OCI-LY7 (cell line): Measurements from ENCODE around the gene LPP. TPM values are rescaled to one million over a fixed set of nuclear protein-coding genes. Genes with fewer than 3 reads are reported as not detected.

Source experiments
- BruUV-seq: library from RNA; stranded (reverse); fragments of 400-500 nt; replicated peaks from 2 replicates; lab custom pipeline; 2021; lab: Mats Ljungman, UMichigan
- CTCF ChIA-PET: fragments of 300-600 bp; sonication (Branson Sonifier 250); formaldehyde crosslinking; loops from one replicate; lab custom pipeline; 2022; ENCODE audit warnings: antibody characterized with exemption; ENCODE audit not compliant: unreplicated experiment; lab: Charles Lee
- POLR2A ChIA-PET: fragments of 300-600 bp; sonication (Branson Sonifier 250); formaldehyde crosslinking; loops from one replicate; lab custom pipeline; 2022; ENCODE audit warnings: antibody characterized with exemption; lab: Charles Lee
- DNase-seq: peaks from one replicate; pipeline ENCODE4 v3.0.0-alpha.2; 2015; ENCODE audit warnings: low spot score
- H2AFZ ChIP-seq: fragments of 200-600 bp; sonication (generic), shearing (Covaris generic); 2 replicates; pipeline ENCODE4 v1.6.1; 2014; ENCODE audit warnings: mild to moderate bottlenecking, antibody characterized with exemption, low read length, moderate library complexity
- H3K27ac ChIP-seq: fragments of 200-600 bp; sonication (generic); 2 replicates; pipeline ENCODE4 v1.5.1; 2014; ENCODE audit warnings: mixed run types, low read depth, mild to moderate bottlenecking, moderate library complexity, low read length, inconsistent platforms; ENCODE audit not compliant: poor library complexity, severe bottlenecking
- H3K36me3 ChIP-seq: fragments of 200-600 bp; sonication (generic); 2 replicates; pipeline ENCODE4 v1.6.1; 2014; ENCODE audit warnings: mild to moderate bottlenecking, antibody characterized with exemption, low read length, moderate library complexity, mixed read lengths; ENCODE audit not compliant: insufficient read depth
- H3K4me1 ChIP-seq: fragments of 200-600 bp; sonication (generic); 2 replicates; pipeline ENCODE4 v1.5.1; 2014; ENCODE audit warnings: mild to moderate bottlenecking, low read length; ENCODE audit not compliant: insufficient read depth, poor library complexity, severe bottlenecking
- H3K4me2 ChIP-seq: fragments of 200-600 bp; sonication (generic); 2 replicates; pipeline ENCODE4 v1.6.1; 2014; ENCODE audit warnings: mild to moderate bottlenecking, low read length
- H3K4me3 ChIP-seq: fragments of 200-600 bp; sonication (generic); 2 replicates; pipeline ENCODE4 v1.5.1; 2014; ENCODE audit warnings: mild to moderate bottlenecking, low read depth, low read length; ENCODE audit not compliant: poor library complexity, severe bottlenecking
- H3K79me2 ChIP-seq: fragments of 200-600 bp; sonication (generic); 2 replicates; pipeline ENCODE4 v1.6.1; 2016; ENCODE audit warnings: low read depth, mild to moderate bottlenecking, low read length, moderate library complexity, mixed read lengths; ENCODE audit not compliant: insufficient read depth
- H3K9me2 ChIP-seq: fragments of 200-600 bp; sonication (generic); 2 replicates; pipeline ENCODE4 v1.6.1; 2016; ENCODE audit warnings: mild to moderate bottlenecking, low read length, mixed read lengths; ENCODE audit not compliant: insufficient read depth
- H3K9me3 ChIP-seq: fragments of 200-600 bp; sonication (generic); 2 replicates; pipeline ENCODE4 v1.6.1; 2014; ENCODE audit warnings: mild to moderate bottlenecking, mixed run types, low read length, mixed read lengths
- H4K20me1 ChIP-seq: fragments of 200-600 bp; sonication (generic); 2 replicates; pipeline ENCODE4 v1.6.1; 2014; ENCODE audit warnings: mild to moderate bottlenecking, antibody characterized with exemption, low read length, moderate library complexity, mixed read lengths; ENCODE audit not compliant: insufficient read depth
- CTCF ChIP-seq: fragments of 200-600 bp; sonication (generic); conservative IDR thresholded peaks from 2 replicates; pipeline ENCODE4 v1.5.1; 2014; ENCODE audit warnings: mild to moderate bottlenecking, antibody characterized with exemption, low read length, moderate library complexity, mixed read lengths
- EZH2phosphoT487 ChIP-seq: fragments of 200-600 bp; sonication (generic); IDR thresholded peaks from 2 replicates; pipeline ENCODE4 v1.6.1; 2018; ENCODE audit warnings: low read depth, borderline replicate concordance, mild to moderate bottlenecking, mixed run types, antibody characterized with exemption, low read length, moderate library complexity, mixed read lengths
- intact Hi-C: fragments of 100-400 bp; cut with micrococcal nuclease; formaldehyde crosslinking; loops from one replicate; pipeline ENCODE4 v1.10.0; 2022; ENCODE audit not compliant: unreplicated experiment
- total RNA-seq, 2 experiments: library from RNA; depleted of rRNA in 1 of 2; stranded (reverse); fragments of >200 nt in 1 of 2; shearing (Covaris generic) in 1 of 2; gene quantifications; 2 replicates each; pipeline ENCODE4 v1.2.3, GENCODE V29; 2014 to 2022

The LPP gene
- total RNA-seq, 2 experiments from 2014 or later, result 10.9 to 119 TPM

- H3K27ac ChIP-seq, result no peak overlapping the region
- no peaks in the 10 kb centered on the region for H4K20me1 ChIP-seq
- no TSS peak for BruUV-seq
- no peak overlapping the region for H3K4me2 ChIP-seq
- no peaks in the 10 kb centered on the region for H3K36me3 ChIP-seq
- H3K9me2 ChIP-seq, result no peaks in the 10 kb centered on the region
- H3K4me3 ChIP-seq, result no peak overlapping the region
- no peak overlapping the region for H2AFZ ChIP-seq
- H3K9me3 ChIP-seq, result no peaks in the 10 kb centered on the region
- intact Hi-C loops, result no loop called here
- H3K79me2 ChIP-seq, result no peaks in the 10 kb centered on the region
- DNase-seq, result no peak
- no peaks in the 10 kb centered on the region for H3K4me1 ChIP-seq
- TF ChIP-seq CTCF, result no peak
- TF ChIP-seq EZH2phosphoT487, result no peak
- CTCF ChIA-PET, result no interaction called here
- POLR2A ChIA-PET, result interaction anchor here (1.2 to 2.1 kb wide), 2 partner anchors 16 to 32 kb away, joined by 4 to 5 read pairs; no protein-coding TSS in a partner anchor
These were observed 44.9 kb downstream of the LPP start for GRCh38 chr3:188198760-188199327.

- Histone ChIP-seq H3K9me2 (no peaks in the 10 kb centered on the region), H3K4me3 (no peak overlapping the region), H3K4me1 (no peaks in the 10 kb centered on the region), H4K20me1 (no peaks in the 10 kb centered on the region), H3K79me2 (no peaks in the 10 kb centered on the region), H3K9me3 (no peaks in the 10 kb centered on the region), H3K4me2 (no peak overlapping the region), H3K36me3 (no peaks in the 10 kb centered on the region), H2AFZ (no peak overlapping the region), H3K27ac (no peak overlapping the region)
- TF ChIP-seq EZH2phosphoT487 (no peak), CTCF (no peak)
- CTCF ChIA-PET, result no interaction called here
- intact Hi-C loops, result no loop called here
- POLR2A ChIA-PET, result interaction anchor here (0.7 to 2.1 kb wide), 4 partner anchors 10 to 119 kb away, joined by 3 to 5 read pairs (median 4); no protein-coding TSS in a partner anchor
- DNase-seq, result no peak
- BruUV-seq, result no TSS peak
These were observed 45.4 kb downstream of the LPP start for GRCh38 chr3:188199386-188199785.

- Histone ChIP-seq H3K36me3 (no peaks in the 10 kb centered on the region), H3K9me2 (no peaks in the 10 kb centered on the region), H3K79me2 (no peaks in the 10 kb centered on the region), H3K4me2 (no peak overlapping the region), H4K20me1 (no peaks in the 10 kb centered on the region), H3K4me1 (no peaks in the 10 kb centered on the region), H3K27ac (no peak overlapping the region), H3K9me3 (no peaks in the 10 kb centered on the region), H3K4me3 (no peak overlapping the region), H2AFZ (no peak overlapping the region)
- no peak for DNase-seq
- no TSS peak for BruUV-seq
- POLR2A ChIA-PET, result no interaction called here
- no peak for TF ChIP-seq CTCF
- TF ChIP-seq EZH2phosphoT487, result no peak
- intact Hi-C loops, result no loop called here
- CTCF ChIA-PET, result no interaction called here
These were observed 46.5 kb downstream of the LPP start for GRCh38 chr3:188200481-188200880.
